ENCODE results near the gene TTC24. TPM values are rescaled to one million over a fixed set of nuclear protein-coding genes. Genes with fewer than 3 reads are reported as not detected.

Gene TTC24
- polyA plus RNA-seq, 1 of the 3 experiments (the other 2 are of a cell fraction): not detected

- H4K20me1 ChIP-seq (ENCODE audit: insufficient read depth): no peaks in the 10 kb centered on the region
- peak within 1 kb of the TSS; percentile 96 for H3K4me2 ChIP-seq
- ChIA-PET CTCF (interaction anchor here (0.8 to 5.6 kb wide), 21 partner anchors 8 to 206 kb away, joined by 3 to 42 read pairs (median 4); partner anchors contain the start of genes GPATCH4, HAPLN2 and TTC24), POLR2A (interaction anchor here (0.9 to 2.8 kb wide), 5 partner anchors 9 to 17 kb away, joined by 3 to 15 read pairs (median 9); partner anchors contain the start of genes GPATCH4 and TTC24)
- TF ChIP-seq TAF1 (IDR thresholded peaks at IDR 0.05; ENCODE audit: borderline replicate concordance, low read depth, low read length) (peak; percentile 71), ELF1 (IDR thresholded peaks at IDR 0.05) (peak; percentile 76), MXI1 (IDR thresholded peaks at IDR 0.05; ENCODE audit: low read depth, low read length) (peak; percentile 67; the same call in 1 of the 2 replicates), SMC3 (IDR thresholded peaks at IDR 0.05; ENCODE audit: low read depth, low read length) (no peak), NRF1 (IDR thresholded peaks at IDR 0.05; ENCODE audit: low read depth, low read length) (peak; percentile 81), GATA2 (CRISPR knock-in tag; IDR thresholded peaks at IDR 0.05) (no peak), FOXJ3 (CRISPR knock-in tag; IDR thresholded peaks at IDR 0.05) (peak; percentile 44; the same call in 1 of the 2 replicates), GABPA (IDR thresholded peaks at IDR 0.05; ENCODE audit: low read depth) (peak; percentile 55; the same call in 1 of the 2 replicates), RXRA (IDR thresholded peaks at IDR 0.05; ENCODE audit: borderline replicate concordance, low read depth) (no peak), RFX5 (IDR thresholded peaks at IDR 0.05; ENCODE audit: low read length) (no peak), POLR2AphosphoS5 (IDR thresholded peaks at IDR 0.05; ENCODE audit: low read depth, low read length) (peak; percentile 97)
- H3K27ac ChIP-seq (ENCODE audit: low read depth in 2 of 2, low read length in 1 of 2): peak within 1 kb of the TSS; percentile 64 to 93
- H2AFZ ChIP-seq (ENCODE audit: low read depth): peak within 1 kb of the TSS; percentile 73
- H3K9ac ChIP-seq: peak within 1 kb of the TSS; percentile 83
- peaks cover 13% of the 10 kb centered on the region for H3F3A ChIP-seq (replicated peaks; ENCODE audit: insufficient read depth)
- 4% methylated on average over 10 of the region's 60 CpGs for WGBS (ENCODE audit: low lambda C conversion rate)
- H3K27me3 ChIP-seq (ENCODE audit: insufficient read depth): no peaks in the 10 kb centered on the region
- H3K9me2 ChIP-seq: no peaks in the 10 kb centered on the region
- H3K79me2 ChIP-seq (ENCODE audit: insufficient read depth): peaks cover 12% of the 10 kb centered on the region; the same call in 1 of the 2 replicates
- no peaks in the 10 kb centered on the region for H3K9me3 ChIP-seq
- H3K4me1 ChIP-seq (ENCODE audit: control insufficient read depth in 1 of 2, insufficient read depth in 2 of 2, low read depth in 1 of 2, low read length in 1 of 2): peaks cover 0 to 16% of the 10 kb centered on the region in 2 experiments; a peak in 2 of 4 replicates
- peak; percentile 95 for DNase-seq
- peaks cover 21 to 40% of the 10 kb centered on the region in 2 experiments for H3K36me3 ChIP-seq (replicated peaks in 1 of 2; ENCODE audit: control insufficient read depth in 1 of 2, insufficient read depth in 2 of 2, low read length in 1 of 2)
- peak within 1 kb of the TSS; percentile 83 to 86 for H3K4me3 ChIP-seq (ENCODE audit: low read depth in 2 of 2, low read length in 1 of 2)
Observed at GRCh38 chr1:156591432-156592157, 12.1 kb downstream of the TTC24 start, which contains the start of gene NAXE. Gene NAXE, plus strand, starts transcription at chr1:156591776. Its CDS starts 29 bp downstream, at chr1:156591805.

- Histone ChIP-seq H2AFZ (ENCODE audit: low read depth) (peak overlapping the region; percentile 73), H3K79me2 (ENCODE audit: insufficient read depth) (peaks cover 12% of the 10 kb centered on the region; the same call in 1 of the 2 replicates), H3K4me1 (ENCODE audit: control insufficient read depth in 1 of 2, insufficient read depth in 2 of 2, low read depth in 1 of 2, low read length in 1 of 2) (peaks cover 0 to 16% of the 10 kb centered on the region in 2 experiments; a peak in 2 of 4 replicates), H3K9me2 (no peaks in the 10 kb centered on the region), H3K9ac (peak overlapping the region; percentile 83), H3K36me3 (replicated peaks in 1 of 2; ENCODE audit: control insufficient read depth in 1 of 2, insufficient read depth in 2 of 2, low read length in 1 of 2) (peaks cover 25 to 48% of the 10 kb centered on the region in 2 experiments), H3K4me3 (ENCODE audit: low read depth in 2 of 2, low read length in 1 of 2) (peak overlapping the region; percentile 83 to 86), H3F3A (replicated peaks; ENCODE audit: insufficient read depth) (peaks cover 13% of the 10 kb centered on the region), H3K4me2 (peak overlapping the region; percentile 96), H3K27me3 (ENCODE audit: insufficient read depth) (no peaks in the 10 kb centered on the region), H3K9me3 (no peaks in the 10 kb centered on the region), H3K27ac (ENCODE audit: low read depth in 2 of 2, low read length in 1 of 2) (peak overlapping the region; percentile 51 to 93), H4K20me1 (ENCODE audit: insufficient read depth) (no peaks in the 10 kb centered on the region)
- ChIA-PET POLR2A (interaction anchor here (1.1 to 2.8 kb wide), 5 partner anchors 8 to 22 kb away, joined by 3 to 15 read pairs (median 9); partner anchors contain the start of genes GPATCH4 and TTC24), CTCF (interaction anchor here (0.7 to 5.6 kb wide), 14 partner anchors 8 to 207 kb away, joined by 3 to 42 read pairs (median 7); partner anchors contain the start of genes GPATCH4 and HAPLN2)
- no peak for TF ChIP-seq ELF1 (IDR thresholded peaks at IDR 0.05)
- no peak for TF ChIP-seq CHD2 (IDR thresholded peaks at IDR 0.05; ENCODE audit: low read length, partially characterized antibody)
- no peak for TF ChIP-seq JUND (IDR thresholded peaks at IDR 0.05)
- TF ChIP-seq TAF1 (IDR thresholded peaks at IDR 0.05; ENCODE audit: borderline replicate concordance, low read depth, low read length): no peak
- no peak for TF ChIP-seq USF1 (IDR thresholded peaks at IDR 0.05; ENCODE audit: borderline replicate concordance, low read depth)
- no peak for TF ChIP-seq EZH2phosphoT487 (IDR thresholded peaks at IDR 0.05; ENCODE audit: borderline replicate concordance, low read depth)
- no peak for TF ChIP-seq MAX (IDR thresholded peaks at IDR 0.05; ENCODE audit: low read depth)
- TF ChIP-seq RFX5 (IDR thresholded peaks at IDR 0.05; ENCODE audit: low read length): no peak
- TF ChIP-seq PBX3 (IDR thresholded peaks at IDR 0.05): no peak
- TF ChIP-seq FOXJ3 (CRISPR knock-in tag; IDR thresholded peaks at IDR 0.05): no peak
- no peak for TF ChIP-seq GATA2 (CRISPR knock-in tag; IDR thresholded peaks at IDR 0.05)
- DNase-seq: no peak
- 43% methylated on average over 13 of the region's 16 CpGs for WGBS (ENCODE audit: low lambda C conversion rate)
Observed at GRCh38 chr1:156592158-156592909, 12.8 kb downstream of the TTC24 start.

All from SK-N-SH (cell line).